HepG2 (cell line): ENCODE results near the gene ANLN. TPM values are rescaled to one million over a fixed set of nuclear protein-coding genes. Genes with fewer than 3 reads are reported as not detected.

Experiments
- AGO1 ChIP-seq: fragments of 200-400 bp; formaldehyde crosslinking; IDR thresholded peaks from 2 replicates; pipeline ENCODE4 v1.6.1; 2017; ENCODE audit warnings: mild to moderate bottlenecking, low read depth, low read length, moderate library complexity; ENCODE audit not compliant: poor library complexity, severe bottlenecking
- ARID4A ChIP-seq: sonication (generic); formaldehyde crosslinking; IDR thresholded peaks from 2 replicates; pipeline ENCODE4 v1.5.0; 2020; ENCODE audit warnings: mild to moderate bottlenecking, missing genetic modification reagents, borderline replicate concordance
- ASH2L ChIP-seq: fragments of 300-600, 200-600 bp; sonication (generic); IDR thresholded peaks from 2 replicates; pipeline ENCODE4 v1.7.0; 2017; ENCODE audit warnings: low read depth, mild to moderate bottlenecking, moderate library complexity, mixed read lengths, low read length; ENCODE audit not compliant: insufficient read length
- GPN1 ChIP-seq: sonication (generic); formaldehyde crosslinking; IDR thresholded peaks from 2 replicates; pipeline ENCODE4 v1.5.1; 2020; ENCODE audit warnings: missing genetic modification reagents, borderline replicate concordance
- HCFC1 ChIP-seq: fragments of 150-350 bp; IDR thresholded peaks from 2 replicates; pipeline ENCODE4 v1.6.1; 2014; ENCODE audit warnings: low read depth, low read length
- HNF4A ChIP-seq: sonication (generic); formaldehyde crosslinking; IDR thresholded peaks from 2 replicates; pipeline ENCODE4 v1.4.0; 2020; ENCODE audit warnings: missing genetic modification reagents
- KDM5B ChIP-seq: sonication (generic); formaldehyde crosslinking; IDR thresholded peaks from 2 replicates; pipeline ENCODE4 v1.4.0; 2020; ENCODE audit warnings: missing genetic modification reagents, mild to moderate bottlenecking, borderline replicate concordance
- KLF16 ChIP-seq, 2 experiments: sonication (generic) in 1 of 2; formaldehyde crosslinking in 1 of 2; IDR thresholded peaks; 2 replicates each; pipeline versions ENCODE4 v1.6.1 to v1.8.0; 2016 to 2023; ENCODE audit warnings: missing genetic modification reagents in 2 of 2, missing compliant biosample characterization in 1 of 2
- MAF1 ChIP-seq: sonication (generic); formaldehyde crosslinking; IDR thresholded peaks from 2 replicates; pipeline ENCODE4 v1.5.0; 2020; ENCODE audit warnings: missing genetic modification reagents, borderline replicate concordance
- MTERF4 ChIP-seq: sonication (generic); formaldehyde crosslinking; IDR thresholded peaks from 2 replicates; pipeline ENCODE4 v1.8.0; 2023; ENCODE audit warnings: mild to moderate bottlenecking, missing genetic modification reagents
- ZBTB20 ChIP-seq: sonication (generic); formaldehyde crosslinking; IDR thresholded peaks from 2 replicates; pipeline ENCODE4 v1.8.1; 2023; ENCODE audit warnings: missing genetic modification reagents, low read depth, mild to moderate bottlenecking, borderline replicate concordance
- ZBTB39 ChIP-seq: sonication (generic); formaldehyde crosslinking; IDR thresholded peaks from 2 replicates; pipeline ENCODE4 v1.5.0; 2020; ENCODE audit warnings: missing genetic modification reagents
- ZNF296 ChIP-seq: sonication (generic); formaldehyde crosslinking; conservative IDR thresholded peaks from 2 replicates; pipeline ENCODE4 v1.5.0; 2020; ENCODE audit warnings: mild to moderate bottlenecking, missing genetic modification reagents
- ZNF414 ChIP-seq: sonication (generic); formaldehyde crosslinking; IDR thresholded peaks from 2 replicates; pipeline ENCODE4 v1.5.0; 2020; ENCODE audit warnings: missing genetic modification reagents
- ZNF720 ChIP-seq: sonication (generic); formaldehyde crosslinking; IDR thresholded peaks from 2 replicates; pipeline ENCODE4 v1.4.0; 2020; ENCODE audit warnings: missing genetic modification reagents
- ZNF740 ChIP-seq: sonication (generic); formaldehyde crosslinking; IDR thresholded peaks from 2 replicates; pipeline ENCODE4 v1.4.0; 2020; ENCODE audit warnings: missing genetic modification reagents
- ZNF773 ChIP-seq: sonication (generic); formaldehyde crosslinking; IDR thresholded peaks from 2 replicates; pipeline ENCODE4 v1.4.0; 2020; ENCODE audit warnings: missing genetic modification reagents, borderline replicate concordance
- polyA plus RNA-seq, 8 experiments: library from polyadenylated mRNA; depleted of rRNA in 3 of 8; stranded (reverse) in 7 of 8; unstranded in 1 of 8; fragments of >200 nt; fragmentation: Illumina TruSeq in 4 of 8; extraction: Trizol in 4 of 8; gene quantifications; 2 replicates each; pipeline versions ENCODE4 v1.2.1 to v1.2.3, GENCODE V29; 2011 to 2016; ENCODE audit warnings: low read depth in 4 of 8, missing spikeins in 1 of 8, mixed read lengths in 1 of 8; ENCODE audit not compliant: insufficient read depth in 1 of 8
- total RNA-seq, 5 experiments: library from RNA; depleted of rRNA; stranded (reverse); fragments of >200 nt; fragmentation: Illumina TruSeq; extraction: Trizol; gene quantifications; 2 replicates each; pipeline ENCODE4 v1.2.3, GENCODE V29; 2016; ENCODE audit warnings: low read depth in 1 of 5

Gene ANLN
- total and polyA plus RNA-seq, 2 of the 13 experiments (the other 11 are each of a cell fraction or from before 2014, with no cell fraction given), result 20.0 to 72.0 TPM

GRCh38 chr7:36390199-36391090 is 783 bp downstream of the ANLN start (continued):
- TF ChIP-seq ZBTB39 (no peak), HNF4A (CRISPR knock-in tag) (no peak), ARID4A (CRISPR knock-in tag) (no peak; the same call in none of the 2 replicates), ZNF740 (no peak), AGO1 (no peak), ZNF296 (CRISPR knock-in tag) (no peak), MTERF4 (CRISPR knock-in tag) (0 out of 2 replicates have a peak, but pooled peaks have one; percentile 23), ZBTB20 (CRISPR knock-in tag) (no peak), KDM5B (CRISPR knock-in tag) (no peak), KLF16 (CRISPR knock-in tag; IDR thresholded peaks at IDR 0.05) (no peak), ZNF414 (CRISPR knock-in tag) (no peak), GPN1 (CRISPR knock-in tag) (no peak), ZNF773 (CRISPR knock-in tag) (no peak), MAF1 (0 out of 2 replicates have a peak, but pooled peaks have one; percentile 30), HCFC1 (no peak), ASH2L (peak; percentile 83), ZNF720 (no peak)
